Right lung (tissue), 5 donors: Measurements from ENCODE around the gene SERPINB7. TPM values are rescaled to one million over a fixed set of nuclear protein-coding genes. Genes with fewer than 3 reads are reported as not detected.

Experiments
- DNase-seq, 2 donors: peaks; one replicate each; pipeline ENCODE4 v3.0.0-alpha.2; 2013
- polyA plus RNA-seq, 5 donors: library from polyadenylated mRNA; unstranded; fragments of 120-200 nt; gene quantifications; one replicate each; pipeline versions ENCODE4 v1.2.1 to v1.2.3, GENCODE V29; 2013; ENCODE audit warnings: inconsistent platforms in 1 of 5, low replicate concordance in 1 of 5; ENCODE audit not compliant: insufficient read length in 5 of 5, insufficient read depth in 1 of 5

SERPINB7 gene
- polyA plus RNA-seq, 5 donors, result not detected

- peak; percentile 3 to 9 for DNase-seq
These were observed 72.9 kb downstream of the SERPINB7 start for GRCh38 chr18:63848159-63848558.

DNA sequence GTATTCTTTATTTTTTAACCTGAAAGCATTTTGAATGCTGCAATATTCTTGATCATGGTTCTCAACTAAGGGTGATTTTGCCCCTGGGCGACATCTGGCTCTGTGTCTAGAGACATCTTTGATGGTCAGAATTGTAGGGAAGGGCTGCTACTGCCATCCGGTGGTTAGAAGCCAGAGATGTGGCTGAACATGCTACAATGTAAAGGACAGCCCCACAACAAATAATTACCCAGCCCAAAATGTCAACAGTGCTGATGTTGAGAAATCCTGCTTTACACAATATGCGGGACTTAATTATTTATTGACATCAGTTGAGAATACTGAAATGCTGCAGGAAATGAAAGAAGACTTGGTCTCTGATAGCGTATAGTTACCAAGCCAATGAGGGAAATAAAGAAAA is 74.8 kb downstream of the SERPINB7 start:
- no peak for DNase-seq

GRCh38 chr18:63850636-63851035 is 75.4 kb downstream of the SERPINB7 start:
- no peak for DNase-seq

Other genes with a start within 250 kb of the SERPINB7 start
- gene SERPINB12, start 233.0 kb upstream of the SERPINB7 start, polyA plus RNA-seq, result not detected
- gene SERPINB13, start 188.1 kb upstream of the SERPINB7 start, polyA plus RNA-seq, result not detected
- gene SERPINB4, start 131.2 kb upstream of the SERPINB7 start, polyA plus RNA-seq, result not detected
- not detected for gene SERPINB3, start 113.5 kb upstream of the SERPINB7 start, polyA plus RNA-seq
- not detected for gene SERPINB11, start 72.5 kb upstream of the SERPINB7 start, polyA plus RNA-seq
- gene SERPINB2, start 112.3 kb downstream of the SERPINB7 start, polyA plus RNA-seq, result under 1 TPM; 0.10 to 0.27 (median 0.14) TPM
- under 1 TPM in 4 of 5 donors, not detected in 1; 0.15 to 0.31 (median 0.22) TPM for gene SERPINB10, start 132.5 kb downstream of the SERPINB7 start, polyA plus RNA-seq
- 1 to 10 TPM; 1.1 to 2.3 (median 1.3) TPM for gene HMSD, start 173.9 kb downstream of the SERPINB7 start, polyA plus RNA-seq
- 1 to 10 TPM; 2.9 to 4.2 (median 3.3) TPM for gene SERPINB8, start 194.7 kb downstream of the SERPINB7 start, polyA plus RNA-seq